ENCODE results near the gene KCTD6. TPM values are rescaled to one million over a fixed set of nuclear protein-coding genes. Genes with fewer than 3 reads are reported as not detected.

Gene KCTD6
- total and polyA plus RNA-seq, 10 donors, result 7.3 to 23.5 (median 10.9) TPM

- Histone ChIP-seq H3K9me3 (no peaks in the 10 kb centered on the region), H3K4me1 (peaks cover 0 to 34% (median 13%) of the 10 kb centered on the region in 6 donors), H3K27me3 (replicated peaks in 1 of 7) (no peaks in the 10 kb centered on the region), H3K4me3 (peak overlapping the region in 1 of 8 donors; percentile 6), H3K36me3 (no peaks in the 10 kb centered on the region), H3K27ac (peak overlapping the region in 2 of 8 donors; percentile 33 to 58)
- no peak for DNase-seq
- no peak for TF ChIP-seq POLR2A (IDR thresholded peaks at IDR 0.05)
- TF ChIP-seq, protein P1, sequence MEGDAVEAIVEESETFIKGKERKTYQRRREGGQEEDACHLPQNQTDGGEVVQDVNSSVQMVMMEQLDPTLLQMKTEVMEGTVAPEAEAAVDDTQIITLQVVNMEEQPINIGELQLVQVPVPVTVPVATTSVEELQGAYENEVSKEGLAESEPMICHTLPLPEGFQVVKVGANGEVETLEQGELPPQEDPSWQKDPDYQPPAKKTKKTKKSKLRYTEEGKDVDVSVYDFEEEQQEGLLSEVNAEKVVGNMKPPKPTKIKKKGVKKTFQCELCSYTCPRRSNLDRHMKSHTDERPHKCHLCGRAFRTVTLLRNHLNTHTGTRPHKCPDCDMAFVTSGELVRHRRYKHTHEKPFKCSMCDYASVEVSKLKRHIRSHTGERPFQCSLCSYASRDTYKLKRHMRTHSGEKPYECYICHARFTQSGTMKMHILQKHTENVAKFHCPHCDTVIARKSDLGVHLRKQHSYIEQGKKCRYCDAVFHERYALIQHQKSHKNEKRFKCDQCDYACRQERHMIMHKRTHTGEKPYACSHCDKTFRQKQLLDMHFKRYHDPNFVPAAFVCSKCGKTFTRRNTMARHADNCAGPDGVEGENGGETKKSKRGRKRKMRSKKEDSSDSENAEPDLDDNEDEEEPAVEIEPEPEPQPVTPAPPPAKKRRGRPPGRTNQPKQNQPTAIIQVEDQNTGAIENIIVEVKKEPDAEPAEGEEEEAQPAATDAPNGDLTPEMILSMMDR (IDR thresholded peaks at IDR 0.05 in 8 of 11, conservative IDR thresholded peaks at IDR 0.05 in 3 of 11), result no peak
- TF ChIP-seq POLR2AphosphoS5 (IDR thresholded peaks at IDR 0.05), result no peak
- 19 to 32% (median 27%) methylated on average over 2 of the region's 2 CpGs for WGBS, 5 donors
- intact Hi-C loops (cut with DNase I; ENCODE audit: low total_unique reads), result loop anchor here (10.0 kb wide), 2 partner anchors 71 to 211 kb away; no protein-coding TSS in a partner anchor
Observed at GRCh38 chr3:58535531-58536500, 43.9 kb downstream of the KCTD6 start.

DNA sequence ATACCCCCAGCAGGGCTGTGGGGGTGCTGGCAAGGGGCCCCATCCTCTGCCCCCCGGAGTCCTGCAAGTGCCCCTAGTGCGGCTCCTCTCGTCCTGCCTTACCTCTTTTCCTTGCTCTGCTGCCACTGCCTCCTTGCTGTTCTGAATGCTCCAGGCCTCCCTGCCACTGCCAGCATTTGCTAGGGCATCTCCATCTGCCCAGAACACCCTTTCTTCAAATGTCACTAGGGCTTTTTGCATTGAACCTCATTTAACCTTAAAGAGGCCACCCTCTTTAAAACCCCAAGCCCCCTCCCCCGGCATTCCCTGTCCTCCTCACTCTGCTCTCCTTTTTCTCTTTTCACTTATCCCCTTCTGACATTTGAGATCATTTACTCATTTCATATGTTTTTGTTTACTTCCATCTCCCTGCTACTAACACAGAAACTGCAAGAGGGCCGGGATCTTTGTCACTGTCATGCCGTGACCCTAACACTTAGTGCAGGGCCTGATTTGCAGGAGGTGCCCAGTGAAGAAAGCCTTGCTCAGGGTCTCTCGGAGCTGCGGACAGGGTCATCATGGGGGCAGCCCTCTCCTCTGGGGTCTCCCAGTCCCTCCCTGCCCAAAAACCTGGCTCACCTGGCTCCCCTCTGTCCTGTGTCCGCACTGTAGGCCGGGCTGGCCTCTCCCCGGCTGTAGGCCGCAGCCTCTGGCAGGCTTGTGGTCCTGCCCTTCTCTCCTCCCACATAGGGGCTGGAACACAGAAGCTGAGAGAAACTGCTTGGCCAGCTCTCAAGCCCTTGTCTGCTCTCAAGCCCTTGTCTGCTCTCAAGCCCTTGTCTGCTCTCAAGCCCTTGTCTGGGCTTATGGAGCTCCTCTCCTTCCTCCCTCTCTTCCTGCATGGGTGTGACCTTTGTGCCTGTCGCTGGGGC lies 44.9 kb downstream of the KCTD6 start, which contains the start of gene ACOX2:
Gene ACOX2 (minus strand): TSS at position 690 of the 911 bp plus-strand sequence. CDS start 2,084 bp downstream, outside the sequence.
- no peak for DNase-seq
- H3K4me3 ChIP-seq, result peak within 1 kb of the TSS in 1 of 8 donors; percentile 6
- peaks cover 0 to 34% (median 13%) of the 10 kb centered on the region in 6 donors for H3K4me1 ChIP-seq
- no peaks in the 10 kb centered on the region for H3K9me3 ChIP-seq
- peak within 1 kb of the TSS in 5 of 8 donors; percentile 24 to 61 (median 34) for H3K27ac ChIP-seq
- no peaks in the 10 kb centered on the region for H3K27me3 ChIP-seq (replicated peaks in 1 of 7)
- 46 to 74% (median 63%) methylated on average over 13 of the region's 13 CpGs for WGBS, 5 donors
- H3K36me3 ChIP-seq, result no peaks in the 10 kb centered on the region
- intact Hi-C loops (cut with DNase I; ENCODE audit: low total_unique reads), result loop anchor here (10.0 kb wide), 2 partner anchors 72 to 212 kb away; no protein-coding TSS in a partner anchor
- TF ChIP-seq, protein P1 (IDR thresholded peaks at IDR 0.05 in 8 of 11, conservative IDR thresholded peaks at IDR 0.05 in 3 of 11), result no peak
- TF ChIP-seq POLR2AphosphoS5 (IDR thresholded peaks at IDR 0.05), result peak in 1 of 3 donors; percentile 59
- TF ChIP-seq POLR2A (IDR thresholded peaks at IDR 0.05), result no peak

DNA sequence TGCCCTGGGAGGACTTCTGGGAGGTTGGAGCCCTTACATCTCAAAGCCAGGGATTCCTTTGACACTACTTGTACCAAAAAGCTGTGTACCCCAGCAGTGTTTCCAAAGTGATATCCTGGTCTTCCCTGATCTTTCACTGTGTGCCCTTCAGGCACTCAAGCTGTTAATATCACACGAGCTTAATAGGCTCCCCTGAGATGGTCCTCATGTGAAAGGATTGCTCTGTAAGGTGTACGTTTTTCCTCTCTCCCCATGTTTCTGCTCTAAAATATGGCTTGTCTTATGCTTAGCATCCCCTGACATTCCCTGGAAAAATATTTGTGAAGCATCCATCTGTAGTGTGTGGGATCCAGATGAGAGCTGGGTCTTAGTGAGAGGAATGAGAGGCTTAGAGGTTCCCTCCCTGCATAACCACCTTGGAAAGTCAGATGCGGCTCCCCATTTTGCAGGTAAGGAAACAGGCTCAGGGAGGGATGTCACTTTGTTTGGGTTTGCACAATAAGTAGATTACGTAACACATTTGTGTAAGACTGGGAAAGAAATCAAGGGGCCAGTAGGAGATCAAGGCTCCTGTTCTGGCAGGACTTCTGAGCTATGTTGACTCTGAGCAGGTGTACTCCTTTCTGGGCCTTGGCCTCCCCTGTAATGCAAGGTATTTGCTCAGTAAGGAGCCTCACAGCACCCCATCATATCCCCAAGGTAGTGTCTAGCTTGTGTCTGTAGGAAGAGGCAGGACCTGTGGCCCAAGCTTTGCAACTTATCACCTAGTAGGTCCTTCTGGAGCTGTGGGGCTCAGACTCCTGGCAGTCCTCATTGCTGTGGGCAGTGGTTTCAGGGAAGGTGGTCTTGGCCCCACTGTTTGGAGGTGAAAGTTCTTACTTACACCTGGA lies 45.8 kb downstream of the KCTD6 start:
- no peaks in the 10 kb centered on the region for H3K9me3 ChIP-seq
- intact Hi-C loops (cut with DNase I; ENCODE audit: low total_unique reads), result loop anchor here (10.0 kb wide), 2 partner anchors 73 to 213 kb away; no protein-coding TSS in a partner anchor
- no peak for DNase-seq
- H3K27ac ChIP-seq, result peak overlapping the region in 3 of 8 donors; percentile 33 to 61 (median 58)
- WGBS, 5 donors, result 58 to 83% (median 68%) methylated on average over 4 of the region's 4 CpGs
- no peaks in the 10 kb centered on the region for H3K36me3 ChIP-seq
- no peak for TF ChIP-seq POLR2AphosphoS5 (IDR thresholded peaks at IDR 0.05)
- TF ChIP-seq, protein P1 (IDR thresholded peaks at IDR 0.05 in 8 of 11, conservative IDR thresholded peaks at IDR 0.05 in 3 of 11), result no peak
- no peak for TF ChIP-seq POLR2A (IDR thresholded peaks at IDR 0.05)
- H3K4me3 ChIP-seq, result no peak overlapping the region
- peaks cover 0 to 30% (median 10%) of the 10 kb centered on the region in 6 donors for H3K4me1 ChIP-seq
- H3K27me3 ChIP-seq (replicated peaks in 1 of 7), result no peaks in the 10 kb centered on the region
